ENCODE data around the gene MYO5B.

MYO5B gene

DNA sequence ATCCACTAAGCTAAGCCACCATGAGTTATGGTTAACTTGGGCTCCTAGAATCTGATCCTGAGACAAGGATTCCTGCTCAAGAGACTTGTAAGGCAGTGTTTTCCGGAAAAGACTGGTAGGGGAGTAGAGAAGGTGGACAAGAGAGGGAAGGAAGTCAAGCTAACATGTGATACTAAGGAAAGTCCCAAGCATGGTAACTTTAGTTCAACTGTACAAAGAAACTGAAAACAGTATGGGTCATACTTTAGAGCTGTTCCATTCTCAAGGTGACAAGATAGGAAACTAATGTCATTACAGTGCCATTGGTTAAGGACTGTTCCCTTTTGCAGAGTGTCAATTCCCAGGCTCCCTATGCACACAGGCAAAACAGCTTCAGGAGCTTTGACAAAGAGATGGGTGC lies 5.8 kb downstream of the MYO5B start:
- DNase-seq (ENCODE audit: low read depth, low spot score): no peak

DNA sequence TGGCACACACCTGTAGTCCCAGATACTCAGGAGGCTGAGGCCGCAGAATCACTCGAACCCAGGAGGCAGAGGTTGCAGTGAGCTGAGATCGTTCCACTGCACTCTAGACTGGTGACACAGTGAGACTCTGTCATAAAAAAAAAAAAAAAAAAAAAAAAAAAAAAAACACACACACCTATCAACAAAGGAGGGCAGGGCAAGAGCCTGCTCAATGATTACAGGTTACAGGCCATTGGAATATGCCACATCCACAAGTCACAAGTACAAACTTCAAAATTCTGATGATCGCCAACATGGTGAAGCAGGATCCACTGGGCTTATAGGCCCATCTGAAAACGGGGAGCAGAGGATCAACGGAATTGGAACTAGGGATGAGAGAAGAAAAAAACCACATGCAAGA lies 6.3 kb downstream of the MYO5B start:
- no peak for DNase-seq (ENCODE audit: low read depth, low spot score)

DNA sequence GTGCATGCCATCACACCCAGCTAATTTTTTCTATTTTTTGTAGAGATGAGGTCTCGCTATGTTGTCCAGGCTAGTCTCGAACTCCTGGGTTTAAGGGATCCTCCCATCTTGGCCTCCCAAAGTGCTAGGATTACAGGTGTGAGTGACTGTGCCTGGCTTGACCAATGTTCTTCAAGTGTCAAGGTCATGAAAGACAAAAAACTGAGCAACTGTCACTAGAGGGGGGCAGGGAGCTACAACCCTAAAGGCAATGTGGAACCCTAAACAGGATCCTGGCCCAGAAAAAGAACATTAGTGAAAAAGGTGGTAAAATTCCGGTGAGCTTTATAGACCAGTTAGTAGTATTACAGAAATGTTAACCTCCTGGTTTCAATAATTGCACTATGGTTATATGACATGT lies 7.3 kb downstream of the MYO5B start:
- DNase-seq (ENCODE audit: low read depth, low spot score): no peak

DNA sequence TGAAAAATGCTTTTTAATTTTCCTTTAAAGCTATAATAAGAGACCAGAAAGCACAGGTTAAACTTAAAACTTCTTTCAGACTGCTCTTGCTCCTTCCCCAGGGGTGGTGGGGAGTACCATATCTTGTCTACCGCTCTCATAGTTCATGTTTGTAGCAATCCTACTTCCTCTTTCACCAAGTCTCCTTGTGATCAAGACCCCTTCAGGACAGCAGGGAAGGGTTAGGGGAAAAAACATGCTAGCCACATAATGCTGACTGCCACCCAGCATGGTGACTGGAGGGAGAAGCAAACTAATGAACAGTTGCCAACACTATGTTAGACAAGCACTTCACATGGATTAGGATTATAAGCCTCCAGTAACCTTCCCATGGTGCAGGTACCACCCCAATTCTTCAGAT lies 8.6 kb downstream of the MYO5B start:
- DNase-seq (ENCODE audit: low read depth, low spot score): no peak

DNA sequence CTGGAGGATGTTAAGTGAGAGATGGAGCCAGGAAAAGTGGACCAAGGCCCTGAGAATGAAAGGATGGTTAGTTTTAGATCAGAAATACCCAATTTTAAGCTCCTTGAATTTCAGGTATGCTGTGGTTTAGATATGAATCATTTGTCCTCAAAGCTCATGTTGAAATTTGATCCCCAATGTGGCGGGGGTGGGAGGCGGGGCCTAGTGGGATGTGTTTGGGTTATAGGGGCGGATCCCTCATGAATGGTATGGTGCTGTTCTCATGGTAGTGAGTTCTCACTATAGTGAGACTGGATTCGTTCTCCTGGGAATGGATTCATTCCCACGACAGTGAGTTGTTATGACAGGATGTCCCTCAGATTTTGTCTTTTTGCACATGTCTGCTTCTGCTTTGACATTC lies 11.4 kb downstream of the MYO5B start:
- no peak for DNase-seq (ENCODE audit: low read depth, low spot score)

DNA sequence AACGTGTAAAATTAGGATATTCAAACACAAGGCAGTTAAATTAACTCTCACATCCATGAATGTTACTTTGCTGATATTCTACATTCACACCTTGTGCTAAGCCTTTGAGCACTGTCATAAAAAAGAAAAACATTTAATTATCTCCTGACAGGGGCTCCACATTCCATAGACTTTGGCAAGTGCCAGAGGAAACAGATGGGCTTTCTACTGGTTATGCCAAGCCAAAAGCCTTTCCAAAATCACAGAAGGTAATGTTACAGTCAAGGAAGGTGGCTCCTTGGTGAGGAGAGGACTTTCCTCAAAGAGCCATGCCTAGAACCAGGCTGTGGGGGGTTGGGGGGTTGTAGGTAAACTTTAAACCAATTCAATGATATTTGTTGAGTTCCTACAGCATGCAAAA lies 12.4 kb downstream of the MYO5B start:
- DNase-seq (ENCODE audit: low read depth, low spot score): no peak

DNA sequence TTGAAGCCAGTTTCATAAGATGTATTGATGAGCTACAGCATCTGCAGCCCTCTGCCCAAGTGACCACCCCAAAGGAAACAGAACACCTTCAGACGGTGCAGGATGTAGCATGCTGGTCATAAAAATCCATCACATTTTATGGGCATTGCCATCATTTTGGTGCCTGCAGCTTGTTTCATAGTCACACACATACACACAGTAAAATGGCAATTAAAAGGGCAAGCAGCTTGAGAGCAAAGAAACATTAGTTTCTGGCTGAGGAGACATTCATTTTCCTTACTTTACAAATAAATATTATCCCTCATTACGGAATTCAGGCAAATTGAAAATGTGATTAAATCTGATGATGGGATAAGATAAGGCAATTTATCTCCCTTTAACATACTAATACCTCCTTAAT lies 13.4 kb downstream of the MYO5B start:
- DNase-seq (ENCODE audit: low read depth, low spot score): no peak

DNA sequence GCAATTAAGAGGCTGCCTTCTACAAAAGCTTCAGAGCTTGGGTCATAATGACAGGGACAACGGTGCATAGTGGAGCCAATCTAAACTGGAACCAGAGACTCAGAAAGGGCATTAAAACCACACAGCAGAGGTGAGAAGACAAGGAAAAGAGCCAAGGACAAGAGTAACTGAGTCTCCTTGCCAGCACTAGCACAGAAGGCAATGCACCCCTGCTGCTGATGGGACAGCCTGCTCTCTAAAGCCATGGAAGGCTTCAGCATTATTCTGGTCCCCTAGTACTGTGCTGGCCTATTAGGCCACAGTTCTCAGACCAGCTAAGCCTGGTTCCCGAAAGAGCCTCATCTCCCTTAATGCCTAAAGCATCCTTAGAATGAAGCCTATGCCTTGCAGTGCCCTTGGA lies 15.5 kb downstream of the MYO5B start:
- DNase-seq (ENCODE audit: low read depth, low spot score): no peak

DNA sequence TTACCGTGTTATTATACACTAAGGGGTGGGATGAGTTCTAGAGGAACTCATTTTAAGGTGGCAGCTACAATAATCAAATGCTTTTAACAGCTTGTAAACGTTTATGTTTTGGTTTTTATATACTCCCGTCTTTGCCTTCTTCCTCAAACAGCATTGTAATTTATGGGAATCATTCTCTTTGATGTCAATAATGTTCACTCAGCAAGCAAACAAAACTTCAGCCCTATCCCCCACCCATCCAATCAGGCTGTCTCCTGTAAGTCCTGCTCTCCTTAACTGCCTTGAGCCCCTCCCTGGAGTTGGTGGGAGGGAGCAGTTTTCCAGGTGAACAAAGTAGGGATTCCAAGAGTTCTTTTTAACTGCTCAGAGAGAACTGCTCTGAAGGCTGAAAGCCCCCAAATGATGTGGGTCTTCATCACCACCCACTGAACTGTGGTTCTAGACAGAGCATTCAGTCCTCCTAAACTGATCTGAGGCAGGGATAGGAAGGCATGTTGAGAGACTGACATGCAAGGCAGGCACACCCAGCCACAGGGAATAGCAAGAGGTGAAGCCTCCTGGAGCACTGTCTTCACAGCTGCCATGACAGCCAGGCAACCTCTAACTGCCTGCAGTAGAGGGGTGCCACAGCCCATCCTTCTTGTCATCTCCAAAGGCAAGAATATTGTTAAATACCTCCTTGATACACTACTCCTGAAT lies 17.5 kb downstream of the MYO5B start:
- no peak for DNase-seq (ENCODE audit: low read depth, low spot score)

DNA sequence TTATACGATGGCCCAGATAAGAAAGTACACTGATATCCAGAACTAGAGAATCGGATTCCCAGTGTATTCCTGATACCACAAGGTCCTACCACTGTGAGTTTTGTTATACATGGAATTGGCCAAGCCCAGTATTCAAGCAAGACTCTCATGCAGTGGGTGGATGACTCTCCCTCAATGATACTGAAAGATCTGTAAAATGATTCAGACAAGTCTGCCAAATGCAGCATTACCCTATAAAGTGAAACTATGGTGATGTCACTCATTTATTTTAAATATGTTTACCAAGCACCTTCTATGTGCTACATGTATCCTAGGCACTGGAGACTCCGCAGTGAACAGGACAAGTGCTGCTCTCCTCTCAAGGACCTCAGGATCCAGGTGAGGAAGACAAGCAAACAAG lies 22.6 kb downstream of the MYO5B start:
- no peak for DNase-seq (ENCODE audit: low read depth, low spot score)

DNA sequence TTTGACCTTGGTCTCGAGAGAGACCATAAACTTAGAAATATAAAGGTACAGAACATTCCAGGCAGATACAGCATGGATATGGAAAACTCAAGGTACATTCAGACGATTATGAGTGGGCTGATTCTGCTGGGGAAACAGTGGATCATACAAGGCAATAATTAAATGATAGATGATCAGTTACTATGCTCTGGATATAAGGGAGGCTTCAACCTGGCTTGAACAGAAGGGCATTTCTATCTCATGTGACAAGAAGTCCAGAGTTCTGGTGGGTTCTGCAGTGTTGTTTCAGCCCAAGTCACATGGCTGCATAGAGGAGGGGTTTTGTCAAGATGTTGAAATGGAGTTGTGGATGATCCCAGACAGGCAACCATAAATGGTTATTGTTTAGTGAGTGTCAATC lies 23.5 kb downstream of the MYO5B start:
- DNase-seq (ENCODE audit: low read depth, low spot score): no peak

DNA sequence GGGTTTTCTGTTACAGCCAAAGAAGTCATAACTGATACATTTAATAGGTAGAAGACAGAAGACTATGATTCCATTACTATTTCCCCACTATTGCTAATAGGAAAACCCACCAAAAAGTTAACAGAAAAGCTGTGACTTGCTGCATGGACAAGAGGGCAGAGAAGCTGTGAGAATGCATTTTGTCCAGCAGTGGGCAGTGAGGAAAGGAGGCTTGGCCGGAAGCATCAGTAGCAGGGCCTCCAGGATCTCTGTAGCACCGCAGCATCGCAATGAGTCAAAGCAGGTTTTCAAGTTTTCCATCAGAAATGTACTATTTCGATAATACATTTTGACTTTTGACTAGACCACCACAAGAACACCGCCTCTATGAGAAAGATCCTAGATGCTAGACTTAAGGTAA lies 24.9 kb downstream of the MYO5B start:
- no peak for DNase-seq (ENCODE audit: low read depth, low spot score)

DNA sequence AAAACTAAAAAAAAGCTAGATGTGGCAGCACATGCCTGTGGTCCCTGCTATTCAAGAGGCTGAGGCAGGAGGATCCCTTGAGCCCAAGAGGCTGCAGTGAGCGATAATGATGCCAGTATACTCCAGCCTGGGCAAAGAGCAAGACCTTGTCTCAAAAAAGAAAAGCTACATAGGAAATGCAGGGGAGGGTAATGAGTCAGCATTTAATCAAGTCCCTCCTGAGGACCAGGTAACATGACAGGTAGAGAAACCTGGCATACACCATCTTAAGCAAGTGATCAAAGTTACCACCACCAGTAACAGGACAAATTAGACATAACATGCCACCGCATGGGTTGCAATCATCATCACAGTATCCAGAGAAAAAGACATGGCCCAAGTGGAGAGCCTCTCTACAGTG lies 25.8 kb downstream of the MYO5B start:
- no peak for DNase-seq (ENCODE audit: low read depth, low spot score)

DNA sequence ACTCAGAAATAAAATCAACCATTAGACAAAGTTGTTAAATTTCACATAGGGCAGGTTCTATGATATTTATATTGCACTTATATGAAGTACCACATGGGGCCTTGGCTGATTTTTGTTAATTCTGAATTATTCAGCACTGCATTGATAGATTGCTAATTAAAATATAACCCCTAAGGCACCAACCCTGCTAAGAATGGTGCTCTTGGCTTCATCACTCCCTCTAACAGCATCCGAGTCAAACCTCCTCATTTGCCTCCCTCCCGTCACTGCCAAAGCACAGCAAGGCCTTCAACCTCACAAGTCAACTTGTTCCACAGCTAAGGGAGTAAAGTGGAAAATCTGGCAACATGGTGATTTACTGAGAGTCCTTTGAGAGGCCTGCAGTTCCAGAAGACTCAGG lies 27.0 kb downstream of the MYO5B start:
- DNase-seq (ENCODE audit: low read depth, low spot score): no peak

DNA sequence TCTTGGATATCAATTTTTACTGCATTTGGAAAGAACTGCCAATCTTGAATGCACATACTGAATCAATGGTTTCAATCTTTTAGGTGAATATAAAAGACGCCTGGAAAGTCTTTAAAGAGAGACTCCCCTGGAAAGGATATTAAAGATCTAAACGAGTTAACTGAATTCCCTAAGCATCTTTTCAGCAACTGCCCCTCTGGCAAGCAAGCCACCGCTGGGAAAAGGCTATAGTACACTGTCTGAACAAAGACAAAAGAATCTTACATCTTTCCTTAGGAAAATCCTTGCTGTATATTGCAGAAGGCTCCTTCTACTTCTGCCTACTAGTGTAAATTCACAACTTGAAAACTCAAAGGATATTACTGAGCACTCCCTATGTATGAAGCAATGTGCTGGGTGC lies 28.0 kb downstream of the MYO5B start:
- DNase-seq (ENCODE audit: low read depth, low spot score): no peak

DNA sequence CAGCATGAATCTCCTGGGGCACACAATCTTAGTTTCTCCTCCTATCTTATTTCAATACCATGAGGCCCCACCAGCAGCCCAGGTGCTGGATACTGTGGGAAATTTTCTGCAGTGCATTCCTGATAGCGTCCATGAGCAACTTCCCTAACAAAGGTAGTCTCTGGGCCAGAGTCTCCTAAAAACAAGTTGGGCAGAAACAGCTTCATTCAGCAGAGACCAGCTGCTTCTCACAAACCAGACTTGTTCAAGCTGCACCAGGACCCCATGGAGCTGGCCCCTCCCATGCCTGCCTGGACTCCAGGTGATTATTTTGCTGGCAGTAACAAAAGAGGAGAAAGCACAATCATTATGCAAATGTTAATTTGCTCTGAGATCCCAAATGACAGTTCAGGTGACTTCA lies 31.4 kb downstream of the MYO5B start:
- DNase-seq (ENCODE audit: low read depth, low spot score): no peak

DNA sequence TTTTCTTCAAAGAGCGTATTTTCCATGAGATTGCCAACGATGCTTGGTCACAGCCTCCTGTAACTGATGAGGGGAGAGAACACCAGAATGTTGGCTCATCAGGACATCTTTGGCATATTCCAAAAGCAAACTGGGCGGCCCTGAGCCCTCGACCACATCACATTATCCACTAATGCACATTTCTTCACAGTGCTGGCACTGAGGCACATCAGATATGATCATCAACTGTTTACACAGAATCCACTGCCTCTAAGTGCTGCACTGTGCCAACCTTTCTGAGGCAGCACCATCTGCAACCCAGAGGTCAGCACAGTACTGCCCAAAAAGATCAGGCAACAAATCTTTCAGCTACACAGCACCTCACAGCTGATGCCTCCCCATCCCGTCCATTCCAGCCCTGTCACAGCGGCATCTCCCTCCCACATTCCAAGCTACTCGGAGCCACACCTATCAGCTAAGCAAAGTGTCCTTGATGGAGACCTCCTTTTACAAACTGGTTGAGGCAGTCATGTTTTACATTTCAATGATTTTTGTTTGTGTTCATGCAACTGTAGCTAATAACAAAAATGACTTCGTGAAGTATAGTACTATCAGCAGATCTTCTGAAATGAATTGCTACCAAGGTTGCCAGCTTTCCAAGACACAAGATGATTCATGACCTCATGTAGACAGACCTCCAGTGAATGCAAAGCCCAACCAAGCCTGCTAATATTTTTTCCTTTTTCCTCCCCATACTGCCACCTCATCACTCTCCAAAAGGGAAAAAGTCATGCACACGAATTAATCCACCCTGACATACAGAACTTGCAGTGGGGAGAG lies 32.3 kb downstream of the MYO5B start:
- no peak for DNase-seq (ENCODE audit: low read depth, low spot score)

DNA sequence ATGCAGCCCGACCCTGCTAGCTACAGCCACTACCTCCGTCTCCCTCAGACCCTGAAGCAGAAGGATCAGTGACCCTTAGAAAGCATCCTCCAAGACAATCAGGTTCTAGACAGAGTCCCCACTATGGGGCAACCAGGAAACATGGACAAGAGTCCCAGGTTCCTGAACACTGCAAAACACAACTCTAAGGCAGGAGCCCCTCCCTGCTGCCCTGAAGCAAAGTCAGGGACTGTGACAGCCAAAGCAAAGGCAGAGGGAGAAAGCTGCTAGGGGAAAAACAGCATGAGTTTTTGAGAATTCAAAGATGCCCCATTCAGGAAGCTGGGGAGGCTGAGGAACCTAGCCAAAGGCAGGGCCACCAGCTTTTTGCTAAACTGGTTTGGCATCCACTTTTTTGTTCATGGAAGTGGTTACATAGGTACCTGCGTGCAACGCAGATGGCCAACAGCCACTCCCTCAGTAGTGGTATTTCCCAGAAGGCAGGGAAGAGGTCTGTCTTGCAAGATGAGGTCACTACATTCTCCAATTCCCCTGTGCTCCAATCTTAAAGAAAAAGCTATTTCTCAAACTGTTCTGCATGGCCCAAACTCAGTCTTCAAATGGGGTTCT lies 33.2 kb downstream of the MYO5B start:
- no peak for DNase-seq (ENCODE audit: low read depth, low spot score)

DNA sequence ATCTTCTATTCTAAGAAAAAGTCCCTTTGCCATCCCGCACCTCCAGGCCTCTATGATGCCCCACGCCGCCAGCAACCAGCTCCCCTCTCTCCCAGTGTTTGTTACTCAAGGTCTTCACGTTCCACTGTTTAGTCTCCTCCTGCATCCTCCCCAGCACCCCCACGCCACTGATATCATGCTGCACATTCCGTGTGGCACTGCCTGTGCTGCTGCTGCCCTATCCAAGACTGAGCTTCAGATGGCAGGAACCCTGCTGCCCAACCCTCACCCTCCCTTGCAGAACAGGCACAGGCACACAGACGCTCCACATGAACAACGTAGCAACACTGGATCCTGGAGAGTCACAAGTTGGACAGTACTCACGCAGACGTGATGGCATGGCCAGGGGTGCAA lies 35.3 kb downstream of the MYO5B start:
- no peak for DNase-seq (ENCODE audit: low read depth, low spot score)

DNA sequence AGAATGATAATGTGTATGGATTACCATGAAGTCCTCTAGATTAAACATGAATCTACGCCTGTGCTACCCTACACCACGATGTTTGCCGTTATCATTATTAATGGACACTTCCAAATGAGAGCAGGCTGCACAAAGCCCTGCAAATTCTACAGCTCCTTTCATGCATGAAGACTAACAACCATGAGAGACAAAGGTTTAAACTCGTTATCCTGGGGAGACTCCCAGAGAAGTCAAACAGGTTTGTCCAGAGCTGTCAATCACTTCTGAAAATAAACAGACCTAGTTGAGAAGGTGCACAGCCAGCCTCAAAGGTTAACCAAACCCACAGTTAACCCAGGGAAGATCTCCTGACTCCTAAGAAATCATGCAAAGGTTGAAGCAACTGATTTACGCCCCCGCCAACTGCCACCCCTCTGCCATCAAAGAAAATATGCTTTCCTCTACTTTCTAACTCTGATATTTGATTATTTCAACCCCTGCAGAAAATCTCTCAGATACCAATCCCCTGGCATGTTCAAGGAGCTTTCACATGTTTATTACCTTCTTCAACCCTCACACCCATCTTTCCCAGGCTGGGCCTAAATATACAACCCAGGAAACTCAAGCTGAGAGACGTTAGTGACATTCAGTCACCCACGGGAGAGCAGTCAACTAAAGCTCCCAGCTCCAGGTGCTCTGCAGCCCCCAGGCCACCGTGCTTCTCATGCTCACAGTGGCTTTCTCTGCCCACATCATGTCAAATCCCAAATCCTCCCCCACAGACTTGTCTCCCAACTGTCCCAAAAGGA lies 35.9 kb downstream of the MYO5B start:
- no peak for DNase-seq (ENCODE audit: low read depth, low spot score)

DNA sequence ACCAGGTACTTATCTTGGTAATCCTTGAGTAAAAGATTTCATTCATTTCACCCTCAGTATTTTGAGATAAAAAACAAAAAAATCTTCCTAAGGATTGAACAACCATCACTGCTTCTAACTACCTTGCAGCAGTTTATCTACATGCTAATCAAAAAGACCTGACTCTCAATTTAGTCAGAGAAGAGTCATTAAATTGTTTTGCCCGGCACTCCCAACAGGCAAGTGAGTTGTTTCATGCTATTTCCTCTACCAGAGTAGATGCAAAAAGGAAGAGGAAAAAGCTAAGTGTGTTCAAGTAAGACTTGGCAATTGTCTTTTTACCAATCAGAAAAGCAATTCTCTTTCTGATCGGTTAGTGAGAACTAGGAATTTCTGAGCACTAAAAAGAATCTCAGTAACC lies 39.5 kb downstream of the MYO5B start:
- DNase-seq (ENCODE audit: low read depth, low spot score): no peak

DNA sequence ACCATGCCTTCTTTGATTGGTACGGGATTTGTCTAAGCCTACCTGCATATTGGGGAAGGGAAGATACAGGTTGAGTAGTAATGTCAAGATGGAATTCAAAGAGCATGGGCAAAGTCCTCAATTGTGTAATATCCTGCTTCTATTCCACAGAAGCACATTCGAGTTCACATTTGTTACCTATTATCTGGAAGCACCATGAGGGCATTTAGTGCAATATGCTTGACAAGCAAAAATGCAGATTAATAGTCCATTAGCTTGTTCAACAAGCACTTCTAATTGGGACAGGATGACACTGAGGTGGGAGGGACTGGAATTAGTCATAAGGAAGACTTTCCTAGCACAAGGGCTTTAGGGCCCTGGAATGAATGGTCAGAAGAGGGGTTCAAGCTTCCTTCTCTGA lies 40.5 kb downstream of the MYO5B start:
- no peak for DNase-seq (ENCODE audit: low read depth, low spot score)

Data from brain pericyte (primary cell).